NOMO-1 treated with DMSO at 0.1 percent for 48 hours (cell line): ENCODE results near the gene FSIP1.

Experiments used
- DNase-seq: peaks from one replicate; lab custom pipeline; 2025; ENCODE audit not compliant: unreplicated experiment; lab: John Stamatoyannopoulos, UW

Gene FSIP1

GRCh38 chr15:39597751-39598185, 184.9 kb downstream of the FSIP1 start:
- no peak for DNase-seq

GRCh38 chr15:39597336-39597735, 185.3 kb downstream of the FSIP1 start:
- no peak for DNase-seq

- DNase-seq: no peak
Observed at GRCh38 chr15:39596358-39597051, 186.1 kb downstream of the FSIP1 start.

DNA sequence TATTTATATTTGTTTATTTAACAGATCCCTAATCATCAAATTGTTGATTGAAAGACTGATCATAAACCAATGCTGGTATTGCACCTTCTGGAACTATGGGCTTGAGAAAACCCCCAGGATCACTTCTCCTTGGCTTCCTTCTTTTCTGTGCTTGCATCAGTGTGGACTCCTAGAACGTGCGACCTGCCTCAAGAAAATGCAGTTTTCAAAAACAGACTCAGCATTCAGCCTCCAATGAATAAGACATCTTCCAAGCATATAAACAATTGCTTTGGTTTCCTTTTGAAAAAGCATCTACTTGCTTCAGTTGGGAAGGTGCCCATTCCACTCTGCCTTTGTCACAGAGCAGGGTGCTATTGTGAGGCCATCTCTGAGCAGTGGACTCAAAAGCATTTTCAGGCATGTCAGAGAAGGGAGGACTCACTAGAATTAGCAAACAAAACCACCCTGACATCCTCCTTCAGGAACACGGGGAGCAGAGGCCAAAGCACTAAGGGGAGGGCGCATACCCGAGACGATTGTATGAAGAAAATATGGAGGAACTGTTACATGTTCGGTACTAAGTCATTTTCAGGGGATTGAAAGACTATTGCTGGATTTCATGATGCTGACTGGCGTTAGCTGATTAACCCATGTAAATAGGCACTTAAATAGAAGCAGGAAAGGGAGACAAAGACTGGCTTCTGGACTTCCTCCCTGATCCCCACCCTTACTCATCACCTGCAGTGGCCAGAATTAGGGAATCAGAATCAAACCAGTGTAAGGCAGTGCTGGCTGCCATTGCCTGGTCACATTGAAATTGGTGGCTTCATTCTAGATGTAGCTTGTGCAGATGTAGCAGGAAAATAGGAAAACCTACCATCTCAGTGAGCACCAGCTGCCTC, 187.1 kb downstream of the FSIP1 start:
- no peak for DNase-seq

DNA sequence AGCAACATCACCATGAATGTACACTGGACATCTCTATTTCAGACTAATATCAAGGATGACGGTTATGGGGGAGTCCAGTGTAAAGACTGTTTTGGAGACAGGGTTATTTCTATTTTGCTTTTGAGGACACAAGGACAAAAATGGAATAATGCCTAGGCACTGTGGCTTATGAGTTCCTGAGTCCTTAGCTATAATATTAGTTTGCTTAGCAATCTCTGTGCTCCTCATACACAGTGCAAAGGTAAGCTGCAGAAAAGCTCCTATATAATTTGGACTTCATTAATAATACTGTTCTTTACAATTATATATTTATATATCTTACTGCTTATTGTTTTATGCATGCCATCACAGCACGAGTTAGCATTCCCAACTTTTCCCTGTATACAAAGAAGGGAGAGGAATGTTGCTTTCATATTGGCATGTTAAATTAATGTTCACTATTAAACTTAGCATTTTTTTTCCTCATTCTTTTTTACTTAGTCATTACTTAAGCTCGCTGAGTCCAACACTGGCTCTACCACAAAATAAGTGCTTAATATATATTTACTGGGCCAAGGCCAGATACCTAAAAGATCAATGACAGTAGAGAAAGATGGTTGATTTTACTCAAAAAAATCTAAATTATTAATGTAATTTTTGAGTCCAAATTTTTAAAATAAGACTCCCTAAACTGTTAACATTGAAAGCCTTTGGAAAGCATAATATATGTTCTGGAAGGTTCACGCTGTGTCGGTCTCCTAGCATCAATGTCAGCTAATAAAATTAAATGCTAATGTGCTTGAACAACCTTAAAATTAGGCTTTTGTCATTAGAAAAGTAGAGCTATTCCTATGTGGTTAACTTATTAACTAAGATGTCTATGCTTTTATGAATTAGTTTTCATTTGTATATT, 187.9 kb downstream of the FSIP1 start:
- DNase-seq: no peak

GRCh38 chr15:39593656-39594445, 188.8 kb downstream of the FSIP1 start:
- DNase-seq: no peak

DNA sequence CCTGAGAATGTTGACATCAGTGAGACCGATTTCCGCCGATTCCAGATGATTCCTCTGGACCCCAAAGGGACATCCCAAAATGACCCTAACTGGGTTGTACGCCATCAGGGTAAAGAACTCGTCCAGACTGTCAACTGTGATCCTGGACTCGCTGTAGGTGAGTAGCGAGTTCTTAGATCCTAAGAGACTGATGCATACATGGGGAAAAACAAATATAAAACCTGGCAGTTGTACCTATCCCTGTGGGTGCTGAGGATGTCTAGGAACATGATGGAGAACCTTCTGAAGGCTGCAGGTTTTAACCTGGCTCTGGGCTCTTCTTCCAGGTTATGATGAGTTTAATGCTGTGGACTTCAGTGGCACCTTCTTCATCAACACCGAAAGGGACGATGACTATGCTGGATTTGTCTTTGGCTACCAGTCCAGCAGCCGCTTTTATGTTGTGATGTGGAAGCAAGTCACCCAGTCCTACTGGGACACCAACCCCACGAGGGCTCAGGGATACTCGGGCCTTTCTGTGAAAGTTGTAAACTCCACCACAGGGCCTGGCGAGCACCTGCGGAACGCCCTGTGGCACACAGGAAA, 189.5 kb downstream of the FSIP1 start:
- no peak for DNase-seq

DNA sequence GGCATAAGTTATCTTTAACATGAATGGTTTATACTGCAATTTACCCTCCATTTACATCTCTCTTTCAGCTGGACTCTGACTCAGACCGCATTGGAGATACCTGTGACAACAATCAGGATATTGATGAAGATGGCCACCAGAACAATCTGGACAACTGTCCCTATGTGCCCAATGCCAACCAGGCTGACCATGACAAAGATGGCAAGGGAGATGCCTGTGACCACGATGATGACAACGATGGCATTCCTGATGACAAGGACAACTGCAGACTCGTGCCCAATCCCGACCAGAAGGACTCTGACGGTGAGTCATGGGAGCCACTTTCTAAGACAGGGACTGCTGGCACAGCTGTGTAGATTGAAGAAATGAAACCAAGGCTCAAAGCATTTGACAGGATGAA, 190.1 kb downstream of the FSIP1 start:
- no peak for DNase-seq

DNA sequence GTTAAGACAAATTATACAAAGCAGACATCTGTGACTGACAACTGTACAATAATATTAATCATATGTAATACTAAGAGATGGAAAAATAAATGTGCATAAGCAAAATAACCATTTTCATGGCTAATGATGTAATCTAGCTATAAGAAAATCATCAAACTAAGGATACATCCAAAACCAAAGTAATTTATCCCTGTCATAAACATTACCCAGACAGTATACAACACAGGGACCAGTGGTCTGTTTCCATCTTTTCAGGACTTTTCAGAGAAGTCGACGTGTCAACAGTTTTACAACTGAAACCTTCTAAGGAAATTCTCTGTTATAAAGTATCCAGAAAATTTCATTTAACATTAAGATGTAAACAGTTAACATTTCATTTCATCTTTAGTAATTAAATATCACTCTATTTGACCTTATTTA, 190.7 kb downstream of the FSIP1 start:
- no peak for DNase-seq

DNA sequence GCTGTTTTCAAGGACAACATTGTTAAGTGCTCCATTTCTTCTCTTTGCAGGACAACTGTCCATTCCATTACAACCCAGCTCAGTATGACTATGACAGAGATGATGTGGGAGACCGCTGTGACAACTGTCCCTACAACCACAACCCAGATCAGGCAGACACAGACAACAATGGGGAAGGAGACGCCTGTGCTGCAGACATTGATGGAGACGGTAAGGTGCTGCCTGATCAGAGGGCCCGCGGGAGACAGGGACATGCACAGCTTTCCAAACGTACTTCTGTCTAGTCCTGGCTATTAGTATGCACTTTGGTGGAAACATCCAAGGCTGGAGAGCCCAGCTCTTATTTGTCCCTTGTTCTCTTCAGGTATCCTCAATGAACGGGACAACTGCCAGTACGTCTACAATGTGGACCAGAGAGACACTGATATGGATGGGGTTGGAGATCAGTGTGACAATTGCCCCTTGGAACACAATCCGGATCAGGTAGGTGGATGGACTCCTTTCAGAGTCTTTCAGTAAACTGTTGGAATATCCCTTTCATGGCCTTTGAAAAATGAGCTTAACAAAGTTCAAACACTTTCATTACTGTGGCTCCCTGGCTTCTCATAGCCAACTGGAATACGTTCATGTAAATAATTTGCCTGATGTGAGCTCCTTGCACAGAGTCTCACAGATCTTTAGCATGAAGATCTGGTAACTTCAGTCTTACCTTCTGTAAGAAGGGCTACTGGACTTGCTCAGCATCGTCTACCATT, 191.3 kb downstream of the FSIP1 start:
- DNase-seq: no peak

GRCh38 chr15:39589815-39590644, 192.6 kb downstream of the FSIP1 start:
- DNase-seq: no peak

GRCh38 chr15:39589193-39589814, 193.3 kb downstream of the FSIP1 start:
- DNase-seq: no peak

- no peak for DNase-seq
Observed at GRCh38 chr15:39588531-39589192, 194.0 kb downstream of the FSIP1 start.

- no peak for DNase-seq
Observed at GRCh38 chr15:39587731-39588530, 194.7 kb downstream of the FSIP1 start.

- DNase-seq: no peak
Observed at GRCh38 chr15:39587096-39587721, 195.4 kb downstream of the FSIP1 start.

DNA sequence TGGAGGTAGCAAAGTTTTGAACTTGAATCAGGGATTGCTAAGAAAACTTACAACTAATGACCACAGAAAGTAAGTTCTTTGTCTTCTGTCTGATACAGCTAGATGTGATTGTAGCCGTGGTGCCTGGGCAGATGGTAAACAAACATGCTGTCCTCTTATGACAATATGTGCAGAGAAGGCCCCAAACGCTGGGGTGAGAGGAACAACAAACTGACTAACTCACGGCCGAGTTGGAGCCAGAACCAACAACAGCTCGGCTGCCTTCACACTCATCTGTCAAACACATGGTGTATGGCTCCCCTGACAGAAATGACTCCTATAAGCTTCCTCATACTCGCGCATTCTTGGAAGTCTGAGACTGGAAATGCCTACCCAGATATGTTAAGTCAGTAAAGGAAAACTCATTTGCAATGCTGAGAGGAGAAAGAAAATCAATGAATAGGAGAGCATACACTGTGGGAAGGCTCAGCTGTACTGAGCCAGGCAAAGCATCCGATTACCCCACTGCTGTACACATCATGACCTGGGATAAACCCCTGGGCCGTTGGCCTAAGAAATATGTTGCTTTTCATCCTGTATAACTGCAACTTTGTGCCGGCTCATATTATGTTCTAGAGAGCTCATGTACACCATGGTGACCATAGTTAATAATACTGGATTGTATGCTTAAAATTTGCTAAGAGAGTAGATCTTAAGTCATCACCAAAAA, 196.1 kb downstream of the FSIP1 start:
- DNase-seq: no peak
